Measurements from ENCODE around the gene DTHD1.

Gene DTHD1

DNA sequence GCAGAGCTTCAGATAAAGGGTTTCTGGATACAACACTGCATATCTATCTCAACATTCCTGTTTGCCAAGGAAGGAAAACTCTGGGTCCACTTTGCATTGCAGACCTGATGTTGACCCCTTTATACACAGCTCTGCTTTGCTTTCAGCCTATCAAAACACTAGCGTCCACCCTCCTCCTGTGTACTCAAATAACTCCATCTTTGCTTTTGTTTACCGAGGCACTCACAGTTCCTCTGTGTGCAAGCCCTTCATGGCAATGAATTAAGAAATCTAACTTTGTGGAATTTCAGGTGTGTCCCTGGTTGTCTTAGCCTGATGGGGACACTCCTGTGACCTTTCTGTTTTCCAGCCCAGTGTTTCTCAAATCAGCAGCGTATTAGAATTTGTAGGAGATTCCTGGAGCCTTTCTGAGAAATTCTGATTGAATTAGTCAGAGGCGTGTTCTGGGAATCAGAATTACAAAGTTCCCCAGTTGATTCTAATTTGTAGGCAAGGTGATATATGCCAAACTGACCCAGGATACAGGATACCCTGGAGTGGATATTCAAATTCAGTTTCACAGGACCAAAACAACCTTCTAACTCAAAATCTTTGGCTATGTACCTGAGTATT lies 68.6 kb downstream of the DTHD1 start:
- no peak for DNase-seq

DNA sequence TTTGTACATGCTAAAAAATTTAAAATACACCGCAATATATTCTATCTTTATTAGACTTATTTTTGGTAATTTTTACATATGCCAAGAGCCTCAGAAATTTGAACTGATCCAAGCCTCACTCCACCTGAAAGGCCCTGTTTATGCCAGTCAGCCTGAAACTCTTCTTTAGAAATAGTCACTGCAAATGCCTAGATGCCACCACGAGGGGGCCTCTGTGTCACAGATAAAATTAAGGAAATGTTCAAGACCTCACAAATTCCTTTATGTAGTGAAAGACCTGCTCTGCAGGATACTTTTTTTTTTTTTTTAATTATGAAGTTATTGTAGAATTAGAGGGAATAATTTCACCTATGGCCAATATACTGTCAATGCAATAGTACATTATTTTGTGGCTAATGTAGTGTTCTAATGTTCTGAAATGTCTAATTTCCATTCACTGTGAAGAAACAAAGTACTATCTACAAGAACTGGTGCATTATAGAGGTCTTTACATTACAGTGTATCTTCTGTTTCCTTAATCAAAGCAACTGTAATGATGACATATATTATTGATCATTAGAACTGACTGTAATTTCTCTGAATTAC lies 69.8 kb downstream of the DTHD1 start:
- DNase-seq = no peak

DNA sequence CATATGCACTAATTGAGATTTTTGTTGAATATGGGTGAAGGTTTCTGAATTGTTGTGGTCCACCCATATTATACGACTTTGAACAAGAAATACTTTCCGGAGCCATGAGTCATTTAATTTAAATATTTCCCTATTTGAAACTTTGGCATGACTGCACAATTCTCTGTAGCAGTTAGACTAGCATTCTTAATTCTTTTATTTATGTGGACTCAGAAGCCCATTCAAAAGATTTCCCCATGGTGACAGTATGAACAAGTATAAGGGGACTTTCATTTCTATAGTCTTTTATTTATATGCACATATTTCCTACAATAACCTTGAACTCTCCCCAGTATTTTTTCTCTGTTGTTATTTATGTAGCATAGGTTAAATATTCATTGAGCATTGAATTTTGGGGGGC lies 72.6 kb downstream of the DTHD1 start:
- no peak for DNase-seq

DNA sequence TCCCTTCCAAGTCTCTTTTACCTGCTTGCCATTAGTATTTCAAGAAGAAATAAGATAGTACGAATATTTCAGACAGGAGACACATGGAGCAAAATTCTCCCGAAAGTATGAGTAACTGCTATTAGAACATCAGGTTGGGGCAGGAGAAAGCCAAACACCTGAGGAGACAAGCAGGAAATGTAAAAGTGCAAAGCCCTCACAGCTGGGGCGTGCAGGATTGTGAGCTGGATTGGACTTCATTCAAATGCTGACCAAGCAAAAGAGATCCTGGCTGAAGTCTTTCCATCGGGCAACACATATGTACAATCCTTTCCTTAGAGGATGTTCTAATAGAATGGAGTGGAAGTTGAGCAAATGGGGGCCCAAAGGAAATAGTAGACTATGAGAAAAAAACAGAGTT lies 76.8 kb downstream of the DTHD1 start:
- DNase-seq = no peak

DNA sequence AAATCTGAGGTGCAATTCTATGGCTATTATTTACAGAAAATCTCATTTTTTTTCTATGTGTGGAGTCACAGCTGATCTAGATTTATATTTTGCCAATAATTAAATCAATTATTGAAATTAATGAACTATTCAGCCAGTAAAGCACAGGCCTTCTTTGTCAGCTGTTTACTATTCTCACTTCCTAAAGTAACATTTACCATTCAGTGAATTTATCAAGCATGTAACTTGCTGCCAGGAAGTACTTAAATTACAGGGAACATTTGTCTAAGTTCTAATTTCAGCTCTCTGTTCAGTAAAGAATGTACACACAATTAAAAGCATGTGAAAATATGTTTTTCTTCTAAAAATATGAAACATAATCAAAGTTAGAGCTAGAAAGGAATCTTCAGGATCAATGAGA lies 79.3 kb downstream of the DTHD1 start:
- DNase-seq = no peak

DNA sequence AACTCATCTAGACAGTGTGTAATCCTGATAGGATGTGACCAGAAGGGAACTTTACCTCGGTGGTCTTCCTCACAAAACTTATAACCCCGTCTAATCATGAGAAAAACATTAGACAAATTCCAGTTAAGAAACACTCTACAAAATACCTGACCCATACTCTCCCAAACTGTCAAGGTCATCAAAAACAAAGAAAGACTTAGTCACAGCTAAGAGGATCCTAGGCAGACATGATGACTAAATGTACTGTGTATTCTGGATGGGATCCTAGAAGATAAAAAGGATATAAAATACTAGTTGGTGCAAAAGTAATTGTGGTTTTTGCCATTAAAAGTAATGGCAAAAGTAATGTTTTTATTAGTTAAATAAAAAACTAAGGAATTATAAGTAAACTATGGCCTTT lies 81.6 kb downstream of the DTHD1 start:
- DNase-seq = no peak

DNA sequence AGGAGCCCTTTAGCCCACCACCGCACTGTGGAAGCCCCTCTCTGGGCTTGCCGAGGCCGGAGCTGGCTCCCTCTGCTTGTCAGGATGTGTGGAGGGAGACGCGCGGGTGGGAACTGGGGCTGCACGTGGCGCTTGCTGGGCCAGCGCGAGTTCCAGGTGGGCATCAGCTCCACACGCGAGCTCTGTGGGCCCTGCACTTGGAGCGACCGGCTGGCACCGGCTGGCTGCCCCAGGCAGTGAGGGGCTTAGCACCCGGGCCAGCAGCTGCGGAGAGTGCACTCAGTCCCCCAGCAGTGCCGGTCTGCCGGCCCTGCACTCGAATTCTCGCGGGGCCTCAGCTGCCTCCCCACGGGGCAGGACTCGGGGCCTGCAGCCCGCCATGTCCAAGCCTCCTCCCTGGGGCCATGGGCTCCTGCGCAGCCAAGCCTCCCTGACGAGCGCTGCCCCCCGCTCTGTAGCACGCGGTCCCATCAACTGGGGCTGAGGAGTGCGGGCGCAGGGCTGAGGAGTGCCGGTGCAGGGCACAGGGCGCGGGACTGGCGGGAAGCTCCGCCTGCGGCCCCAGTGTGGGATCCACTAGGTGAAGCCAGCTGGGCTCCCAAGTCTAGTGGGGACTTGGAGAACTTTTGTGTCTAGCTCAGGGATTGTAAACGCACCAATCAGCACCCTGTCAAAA lies 93.6 kb downstream of the DTHD1 start:
- DNase-seq = no peak

DNA sequence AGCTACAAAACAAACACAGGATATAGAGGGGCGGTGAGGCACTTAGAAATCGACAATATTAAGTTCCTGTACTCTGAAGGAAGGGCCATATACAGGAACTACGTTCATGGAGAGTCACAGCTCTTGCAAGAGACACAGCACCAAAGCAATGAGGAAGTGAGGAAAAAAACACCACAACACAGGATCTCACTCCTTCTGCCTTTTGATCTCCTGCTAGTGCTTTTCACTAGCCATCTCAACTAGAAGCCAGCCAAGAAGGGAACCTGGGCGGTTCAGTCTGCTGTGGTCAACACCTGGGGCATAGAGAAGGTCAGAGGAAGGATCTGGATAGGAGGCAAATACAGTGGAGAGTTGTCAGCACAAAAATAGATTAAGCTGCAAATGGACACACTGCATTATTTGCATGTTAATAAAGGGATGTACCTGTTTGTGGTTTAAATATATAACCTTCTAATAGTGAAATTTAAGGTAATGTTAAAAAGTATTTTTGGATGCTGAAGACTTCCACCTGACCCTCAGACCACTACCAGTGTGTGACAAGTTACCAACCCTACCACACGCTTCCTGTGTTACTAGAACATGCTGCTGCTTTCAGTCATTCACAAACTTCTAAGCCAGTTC lies 104.6 kb downstream of the DTHD1 start:
- DNase-seq = peak; percentile 44

DNA sequence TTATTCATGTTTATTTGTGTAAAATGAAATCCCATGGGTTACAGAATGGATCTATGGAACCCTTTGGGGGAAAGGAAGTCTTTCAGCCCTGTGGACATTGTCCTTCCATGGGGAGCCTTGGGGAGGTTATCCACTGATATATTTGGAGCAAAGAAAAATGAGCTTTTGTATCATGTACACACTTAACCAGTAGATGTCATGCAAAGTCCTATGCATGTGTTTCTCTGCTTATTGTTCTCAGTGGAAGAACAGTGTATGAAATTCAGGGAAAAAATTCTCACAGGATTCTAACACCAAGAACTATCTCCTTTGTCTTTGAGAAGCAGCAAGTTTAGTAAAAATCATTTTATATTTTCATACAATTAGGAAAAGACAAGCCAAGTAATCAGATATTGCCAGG lies 105.3 kb downstream of the DTHD1 start:
- no peak for DNase-seq

DNA sequence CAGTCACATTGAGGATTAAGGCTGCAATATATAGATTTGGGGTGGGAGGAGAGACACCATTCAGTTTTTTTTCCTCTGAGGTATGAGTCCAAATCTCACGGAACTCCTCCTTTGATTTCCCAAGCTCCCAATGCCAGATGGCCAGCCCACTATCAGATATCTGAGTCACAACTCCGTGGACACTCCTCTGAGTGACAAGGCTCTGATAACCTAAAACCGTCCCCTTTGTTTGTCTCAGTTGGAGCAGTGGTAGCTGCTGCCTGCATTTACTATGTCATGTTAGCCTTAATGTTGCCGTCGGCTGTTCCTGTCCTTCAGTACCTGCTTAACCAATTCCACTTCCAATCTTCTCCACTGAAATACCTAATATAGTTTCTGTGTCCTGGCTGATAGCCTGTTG lies 107.3 kb downstream of the DTHD1 start:
- DNase-seq = no peak

DNA sequence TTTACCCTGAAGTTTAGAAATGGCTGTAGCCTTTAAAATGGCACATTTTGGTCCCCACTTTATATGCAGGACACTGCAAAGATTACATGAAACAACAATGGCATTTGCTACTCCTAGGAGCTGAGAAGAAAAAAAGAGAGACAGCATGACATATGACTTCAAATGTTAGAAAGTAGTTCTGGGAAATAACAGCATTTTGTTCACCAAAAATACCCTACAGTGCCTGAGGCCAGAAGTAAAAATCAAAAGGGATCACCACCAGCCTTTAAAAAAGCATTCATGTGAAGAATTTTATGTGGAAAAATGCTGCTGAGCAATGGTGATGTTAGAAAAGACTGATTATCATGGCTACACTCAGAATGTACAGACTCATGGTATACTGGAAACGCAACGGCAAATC lies 110.0 kb downstream of the DTHD1 start:
- no peak for DNase-seq

DNA sequence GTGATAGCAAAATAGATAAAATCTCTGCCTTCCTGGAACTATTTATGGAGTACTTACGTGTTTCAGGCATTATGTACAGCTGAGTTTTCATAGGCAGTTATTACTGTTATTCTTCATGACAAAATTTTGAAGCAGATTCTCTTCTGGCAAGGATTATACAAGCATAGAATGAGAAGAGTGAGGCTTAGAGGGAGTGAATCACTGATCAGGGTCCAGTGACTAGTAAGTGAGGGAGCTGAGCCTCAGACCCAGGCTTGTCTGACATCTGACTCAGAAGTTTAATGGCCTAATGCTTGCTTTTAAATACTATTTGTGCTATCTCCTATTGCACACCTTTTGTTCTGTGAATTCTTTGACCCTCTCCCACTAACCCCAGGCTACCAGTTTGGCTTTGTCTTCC lies 110.6 kb downstream of the DTHD1 start:
- no peak for DNase-seq

DNA sequence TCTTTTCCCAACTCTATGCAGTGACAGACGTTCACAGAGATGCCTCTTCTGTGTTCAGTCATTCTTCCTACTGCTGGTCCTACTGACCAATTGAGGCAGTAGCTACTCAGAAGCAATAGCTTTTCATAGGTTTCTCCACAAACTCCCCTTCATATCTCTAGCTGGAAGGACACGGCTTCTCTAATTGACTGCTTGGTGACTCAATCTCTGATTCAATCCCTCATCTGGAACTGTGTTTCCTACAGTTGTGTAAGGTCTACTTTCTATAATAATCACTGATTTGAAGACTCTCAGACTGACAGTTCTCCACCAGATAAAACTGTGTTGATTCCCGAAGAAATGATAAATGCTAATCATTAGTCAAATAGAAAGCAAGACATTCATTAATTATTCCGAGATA lies 111.5 kb downstream of the DTHD1 start:
- no peak for DNase-seq

Data from SIG-M5 (cell line).